VCaP (cell line): ENCODE results near the gene ERVW-1.
"Not testable (repeated sequence)": the region's sequence is repeated elsewhere in the genome, so short reads cannot be mapped to it uniquely, and the experiment has no call there.

Experiments
- H3K27ac ChIP-seq: fragments of 450-650 bp; 2 replicates; pipeline ENCODE4 v1.5.1; 2017
- TF ChIP-seq, protein P1 (sequence below): fragments of 450-650 bp; conservative IDR thresholded peaks from 2 replicates; pipeline ENCODE4 v1.5.1; 2017; ENCODE audit warnings: mild to moderate bottlenecking, moderate library complexity

Gene ERVW-1

DNA sequence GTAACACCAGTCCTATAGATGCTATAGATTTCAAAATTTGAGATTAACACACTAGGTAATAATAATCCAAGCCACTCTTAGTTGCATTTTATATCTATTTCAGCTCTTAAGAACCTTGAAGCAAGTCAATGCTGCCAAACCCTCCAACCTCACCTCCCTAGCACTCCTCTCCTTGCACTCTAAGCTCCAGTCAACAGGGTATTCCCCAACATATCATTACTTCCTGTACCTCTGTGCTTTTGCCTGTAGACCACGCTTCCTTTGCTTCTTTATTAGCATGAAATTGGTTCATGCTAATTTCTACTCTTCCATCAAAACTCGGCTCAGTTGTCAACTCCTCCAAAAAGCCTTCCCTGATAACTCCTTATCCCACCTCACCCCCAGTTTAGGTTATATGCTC lies 26.0 kb upstream of the ERVW-1 start:
- TF ChIP-seq, protein P1, sequence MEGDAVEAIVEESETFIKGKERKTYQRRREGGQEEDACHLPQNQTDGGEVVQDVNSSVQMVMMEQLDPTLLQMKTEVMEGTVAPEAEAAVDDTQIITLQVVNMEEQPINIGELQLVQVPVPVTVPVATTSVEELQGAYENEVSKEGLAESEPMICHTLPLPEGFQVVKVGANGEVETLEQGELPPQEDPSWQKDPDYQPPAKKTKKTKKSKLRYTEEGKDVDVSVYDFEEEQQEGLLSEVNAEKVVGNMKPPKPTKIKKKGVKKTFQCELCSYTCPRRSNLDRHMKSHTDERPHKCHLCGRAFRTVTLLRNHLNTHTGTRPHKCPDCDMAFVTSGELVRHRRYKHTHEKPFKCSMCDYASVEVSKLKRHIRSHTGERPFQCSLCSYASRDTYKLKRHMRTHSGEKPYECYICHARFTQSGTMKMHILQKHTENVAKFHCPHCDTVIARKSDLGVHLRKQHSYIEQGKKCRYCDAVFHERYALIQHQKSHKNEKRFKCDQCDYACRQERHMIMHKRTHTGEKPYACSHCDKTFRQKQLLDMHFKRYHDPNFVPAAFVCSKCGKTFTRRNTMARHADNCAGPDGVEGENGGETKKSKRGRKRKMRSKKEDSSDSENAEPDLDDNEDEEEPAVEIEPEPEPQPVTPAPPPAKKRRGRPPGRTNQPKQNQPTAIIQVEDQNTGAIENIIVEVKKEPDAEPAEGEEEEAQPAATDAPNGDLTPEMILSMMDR, result no peak
- H3K27ac ChIP-seq, result no peak overlapping the region

DNA sequence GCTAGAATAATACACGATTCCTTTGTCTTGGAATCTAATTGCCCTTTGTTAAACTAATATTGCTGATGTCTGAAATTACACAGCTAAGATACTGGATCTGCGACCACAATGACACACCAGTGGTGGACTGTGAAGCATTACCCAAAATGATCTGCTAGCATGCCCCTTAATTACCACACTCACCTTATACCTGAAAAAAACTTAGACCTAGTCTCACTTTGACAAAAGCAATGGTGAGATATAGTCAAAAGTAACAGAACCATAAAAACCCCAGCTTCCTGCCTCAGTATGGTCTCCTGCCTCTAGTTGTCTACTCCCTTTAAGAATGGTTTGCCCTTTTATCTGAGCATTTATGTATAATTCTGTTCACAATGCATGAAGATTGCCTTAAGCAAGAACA lies 20.8 kb upstream of the ERVW-1 start:
- TF ChIP-seq, protein P1, result no peak
- H3K27ac ChIP-seq, result no peak overlapping the region

DNA sequence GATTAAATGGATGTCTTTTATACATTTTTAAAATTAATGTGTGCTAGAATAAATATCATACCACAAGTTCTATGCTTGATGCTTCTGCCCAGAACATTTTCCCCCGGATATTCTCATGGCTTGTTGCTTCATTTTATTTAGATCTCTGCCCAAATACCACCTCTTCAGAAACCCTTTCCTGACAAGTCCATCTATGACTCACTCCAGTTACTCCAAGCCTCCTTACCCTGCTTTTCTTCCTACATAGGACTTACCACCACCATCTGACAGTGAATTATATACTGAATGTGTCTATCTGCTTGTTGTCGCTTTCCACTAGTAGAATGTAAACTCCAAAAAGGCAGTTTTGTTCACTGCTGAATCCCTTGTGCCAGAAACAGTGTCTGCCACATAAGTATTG lies 19.1 kb upstream of the ERVW-1 start:
- TF ChIP-seq, protein P1, result no peak

DNA sequence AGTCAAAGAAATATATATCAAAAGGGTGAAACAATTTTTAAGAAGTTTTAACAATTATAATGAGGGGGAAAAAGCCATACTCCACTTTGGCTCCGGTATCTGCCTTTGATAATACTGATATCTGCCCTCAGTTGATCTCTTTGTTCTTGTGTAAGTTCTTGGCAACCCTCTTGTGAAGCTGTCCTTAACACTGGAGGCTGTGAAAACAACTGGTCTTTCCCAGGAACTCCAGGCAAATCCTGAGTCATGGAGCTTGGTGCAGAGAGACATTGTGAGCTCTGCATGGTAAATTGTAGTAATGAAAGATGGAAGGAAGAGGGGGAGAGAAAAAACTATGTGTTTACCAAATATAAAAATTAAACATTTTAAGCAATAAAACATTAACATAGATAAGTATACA lies 11.9 kb upstream of the ERVW-1 start:
- TF ChIP-seq, protein P1, result no peak
- no peak overlapping the region for H3K27ac ChIP-seq

More for the DNA sequence above, 19.1 kb upstream of the ERVW-1 start:
- no peak overlapping the region for H3K27ac ChIP-seq

DNA sequence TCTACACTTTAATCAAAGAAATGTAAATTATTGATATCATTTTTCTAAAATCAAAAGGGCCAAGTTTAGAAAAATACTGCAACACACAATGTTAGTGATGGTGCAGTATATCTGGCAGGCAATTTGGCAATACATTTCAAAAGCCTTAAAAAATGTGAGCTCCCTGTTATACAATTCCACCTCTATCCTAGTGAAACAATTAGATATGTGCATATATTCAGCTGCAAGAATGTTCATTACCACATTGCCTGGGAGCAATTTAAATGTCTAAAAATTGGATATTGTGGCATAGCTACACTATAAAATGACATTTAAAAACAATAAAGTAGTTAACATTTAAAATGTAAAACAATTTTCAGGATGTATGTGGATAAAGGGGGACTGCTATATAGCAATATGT lies 10.1 kb upstream of the ERVW-1 start:
- TF ChIP-seq, protein P1, result no peak
- no peak overlapping the region for H3K27ac ChIP-seq

DNA sequence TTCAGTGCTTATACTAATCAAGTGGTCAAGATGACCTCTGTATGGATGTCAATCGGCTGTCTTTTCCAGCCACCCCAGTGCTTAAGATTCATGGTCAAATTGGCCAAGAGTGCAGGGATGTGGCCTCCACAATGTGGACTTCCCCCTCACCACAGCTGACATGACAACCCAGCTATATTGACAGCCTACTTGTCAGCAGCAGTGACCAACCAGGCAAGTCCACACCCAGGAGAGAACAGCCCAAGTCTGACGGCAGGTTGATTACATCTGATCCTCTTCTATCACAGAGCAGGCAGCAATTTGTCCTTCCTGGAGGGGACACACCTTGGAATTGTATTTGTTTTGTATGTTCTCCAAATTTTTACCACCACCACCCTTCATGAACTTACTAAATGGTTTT lies 8.2 kb upstream of the ERVW-1 start:
- TF ChIP-seq, protein P1, result no peak
- H3K27ac ChIP-seq, result no peak overlapping the region

DNA sequence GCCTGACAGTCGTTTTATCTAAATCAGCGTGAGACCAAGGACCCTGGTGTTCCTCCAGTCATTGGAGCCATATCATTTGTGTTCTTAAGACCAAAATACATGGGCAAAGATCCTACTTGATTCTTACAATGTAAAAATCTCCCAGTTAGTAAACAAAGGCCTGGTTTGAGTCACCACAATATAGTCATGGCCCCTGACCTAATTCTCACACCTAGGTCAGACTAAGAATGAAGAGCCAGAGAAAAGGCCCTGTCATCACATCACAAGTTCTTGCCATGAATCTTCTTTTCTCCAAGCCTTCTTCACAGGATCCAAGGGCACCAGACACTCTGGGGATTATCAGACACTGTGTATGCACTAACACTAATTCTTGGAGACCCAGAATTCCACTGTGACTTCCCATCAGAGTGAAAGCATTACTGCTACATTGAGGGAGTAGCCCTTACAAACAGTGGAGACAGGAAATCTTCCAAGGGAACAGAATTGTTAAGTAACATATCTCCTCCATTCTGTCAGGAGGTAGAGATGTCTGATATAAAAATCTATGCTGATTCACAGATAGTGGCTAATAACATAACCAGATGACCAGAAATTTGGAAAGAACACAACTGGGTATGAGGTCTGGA lies 7.6 kb upstream of the ERVW-1 start:
- no peak overlapping the region for H3K27ac ChIP-seq
- TF ChIP-seq, protein P1, result no peak

DNA sequence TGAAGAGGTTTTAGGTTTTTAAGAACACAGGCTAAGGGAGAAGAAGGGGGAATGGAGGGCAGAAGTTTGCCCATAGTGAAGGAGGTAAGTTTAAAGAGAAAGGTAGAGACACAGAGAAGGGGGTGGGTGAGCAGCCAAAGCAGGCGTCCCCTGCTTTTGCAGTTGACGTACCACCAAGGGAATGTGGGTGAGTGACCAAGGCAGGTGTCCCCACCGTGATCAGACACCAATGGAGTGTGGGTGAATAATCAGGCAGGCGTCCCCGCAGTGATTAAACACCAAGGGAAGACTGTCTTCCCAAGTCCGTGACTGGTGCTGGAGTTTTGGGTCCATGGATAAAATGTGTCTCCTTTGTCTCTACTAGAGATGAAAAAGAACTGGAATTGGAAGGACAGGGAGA lies 6.5 kb upstream of the ERVW-1 start:
- not testable (repeated sequence) for H3K27ac ChIP-seq

DNA sequence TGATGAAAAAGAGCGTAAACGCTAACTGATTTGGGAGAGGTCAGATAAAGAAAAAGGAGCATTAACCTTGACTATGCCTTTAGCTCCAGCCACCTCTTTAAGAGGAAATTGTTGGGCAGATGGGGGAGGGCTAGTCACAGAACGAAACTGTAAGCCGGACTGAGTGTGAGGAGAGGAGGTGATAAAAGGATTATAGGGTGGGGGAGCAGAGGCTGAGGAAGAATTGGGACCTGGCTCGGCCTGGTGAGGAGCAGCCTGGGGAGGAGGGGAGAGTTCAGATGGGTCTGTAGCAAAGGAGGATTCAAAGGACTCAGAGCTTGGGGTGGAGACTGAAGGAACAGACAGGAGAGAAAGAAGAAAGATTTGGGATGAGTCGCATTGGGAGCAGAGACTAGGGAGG lies 5.9 kb upstream of the ERVW-1 start:
- not testable (repeated sequence) for H3K27ac ChIP-seq

DNA sequence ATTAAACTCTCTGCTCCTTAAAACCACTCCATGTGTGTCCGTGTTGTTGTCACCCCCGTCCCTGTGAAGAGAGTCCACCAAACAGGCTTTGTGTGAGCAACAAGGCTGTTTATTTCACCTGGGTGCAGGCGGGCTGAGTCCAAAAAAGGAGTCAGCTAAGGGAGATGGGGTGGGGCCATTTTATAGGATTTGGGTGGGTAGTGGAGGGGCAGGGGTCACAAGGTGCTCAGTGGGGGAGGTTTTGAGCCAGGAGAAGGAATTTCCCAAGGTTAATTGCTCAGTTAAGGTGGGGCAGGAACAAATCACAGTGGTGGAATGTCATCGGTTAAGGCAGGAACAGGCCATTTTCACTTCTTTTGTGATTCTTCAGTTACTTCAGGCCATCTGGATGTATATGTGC lies 1.4 kb upstream of the ERVW-1 start:
- not testable (repeated sequence) for H3K27ac ChIP-seq
